Fibroblast of lung (primary cell): Measurements from ENCODE around the gene POLR3E. TPM values are rescaled to one million over a fixed set of nuclear protein-coding genes. Genes with fewer than 3 reads are reported as not detected.

Source experiments
- DNase-seq, 2 donors: peaks; one replicate each; pipeline versions ENCODE4 v3.0.0 to v3.0.0-alpha.2; 2010; ENCODE audit warnings: low read depth in 2 of 2
- H2AFZ ChIP-seq: 2 replicates; pipeline ENCODE4 v1.5.1; 2012; ENCODE audit warnings: low read length, control low read depth, inconsistent platforms
- H3K27ac ChIP-seq: 2 replicates; pipeline ENCODE4 v1.5.1; 2011; ENCODE audit warnings: low read length, control low read depth; ENCODE audit not compliant: insufficient read depth
- H3K27me3 ChIP-seq: 2 replicates; pipeline ENCODE4 v1.5.1; 2011; ENCODE audit warnings: mild to moderate bottlenecking, low read length; ENCODE audit not compliant: control insufficient read depth, insufficient read depth
- H3K36me3 ChIP-seq: 2 replicates; pipeline ENCODE4 v1.5.1; 2011; ENCODE audit warnings: low read length; ENCODE audit not compliant: control insufficient read depth, insufficient read depth
- H3K4me1 ChIP-seq: 2 replicates; pipeline ENCODE4 v1.5.1; 2011; ENCODE audit warnings: low read length; ENCODE audit not compliant: control insufficient read depth, insufficient read depth; ENCODE audit errors: extremely low read depth
- H3K4me2 ChIP-seq: 2 replicates; pipeline ENCODE4 v1.5.1; 2011; ENCODE audit warnings: low read length, control low read depth; ENCODE audit not compliant: insufficient read depth; ENCODE audit errors: extremely low read depth
- H3K4me3 ChIP-seq, 4 experiments: fragments of 200-600 bp in 1 of 4; sonication (generic) in 1 of 4; replicated peaks in 1 of 4; 2 replicates each; pipeline ENCODE4 v1.5.1; 2011 to 2016; ENCODE audit warnings: low read length in 4 of 4, low read depth in 3 of 4, mild to moderate bottlenecking in 3 of 4, control low read depth in 2 of 4, inconsistent platforms in 1 of 4, mixed read lengths in 1 of 4; ENCODE audit not compliant: insufficient read depth in 1 of 4; ENCODE audit errors: control extremely low read depth in 1 of 4
- H3K79me2 ChIP-seq: 2 replicates; pipeline ENCODE4 v1.5.1; 2012; ENCODE audit warnings: mild to moderate bottlenecking, low read length, inconsistent platforms; ENCODE audit not compliant: control insufficient read depth, insufficient read depth
- H3K9ac ChIP-seq: 2 replicates; pipeline ENCODE4 v1.5.1; 2011; ENCODE audit warnings: mild to moderate bottlenecking, low read length, control low read depth; ENCODE audit not compliant: insufficient read depth
- H3K9me3 ChIP-seq: 2 replicates; pipeline ENCODE4 v1.5.1; 2012; ENCODE audit warnings: low read depth, low read length; ENCODE audit not compliant: control insufficient read depth, insufficient read depth
- H4K20me1 ChIP-seq: 2 replicates; pipeline ENCODE4 v1.5.1; 2011; ENCODE audit warnings: low read length; ENCODE audit not compliant: control insufficient read depth, insufficient read depth; ENCODE audit errors: extremely low read depth
- EZH2 ChIP-seq: IDR thresholded peaks from 2 replicates; pipeline ENCODE4 v1.5.1; 2012; ENCODE audit warnings: low read length, control low read depth, mild to moderate bottlenecking; ENCODE audit errors: missing control alignments
- polyA plus RNA-seq, 2 donors: library from polyadenylated mRNA; depleted of rRNA in 1 of 2; stranded (reverse) in 1 of 2; unstranded in 1 of 2; fragments of >200 nt; gene quantifications; 2 replicates each; pipeline ENCODE4 v1.2.1, GENCODE V29; 2011 to 2012; ENCODE audit warnings: missing spikeins in 1 of 2
- total RNA-seq: library from RNA; depleted of rRNA; stranded (reverse); fragments of >200 nt; gene quantifications from 2 replicates; pipeline ENCODE4 v1.2.1, GENCODE V29; 2014
- TF ChIP-seq, protein P1 (sequence below), 2 donors: IDR thresholded peaks in 1 of 2; conservative IDR thresholded peaks in 1 of 2; 1 replicate in 1 of 2; 2 replicates in 1 of 2; pipeline ENCODE4 v1.5.1; 2011 to 2012; ENCODE audit warnings: low read length in 2 of 2, control low read depth in 1 of 2, inconsistent platforms in 1 of 2, low read depth in 1 of 2, mild to moderate bottlenecking in 1 of 2

The POLR3E gene
- total and polyA plus RNA-seq, 2 donors (not counting 1 experiment from before 2014, with no cell fraction given), result 14.2 to 28.9 TPM

DNA sequence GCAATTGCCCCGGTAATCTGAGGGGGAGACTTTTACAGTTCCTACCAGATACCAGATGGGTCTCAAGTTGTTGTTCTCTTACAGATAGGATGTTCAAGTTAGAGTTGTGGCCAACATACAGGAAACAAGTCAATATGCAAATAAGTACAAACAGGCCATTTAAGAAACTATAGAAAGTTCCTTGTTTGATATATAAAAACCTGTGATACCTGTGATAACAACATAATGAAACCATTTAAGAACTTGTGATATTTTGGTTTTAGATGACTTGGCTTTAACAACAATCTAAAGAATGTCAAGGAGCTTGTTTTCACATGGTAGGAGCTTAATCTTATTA lies 60.4 kb downstream of the POLR3E start:
- Histone ChIP-seq H4K20me1 (no peaks in the 10 kb centered on the region), H3K27ac (no peak overlapping the region), H3K4me2 (no peak overlapping the region)

DNA sequence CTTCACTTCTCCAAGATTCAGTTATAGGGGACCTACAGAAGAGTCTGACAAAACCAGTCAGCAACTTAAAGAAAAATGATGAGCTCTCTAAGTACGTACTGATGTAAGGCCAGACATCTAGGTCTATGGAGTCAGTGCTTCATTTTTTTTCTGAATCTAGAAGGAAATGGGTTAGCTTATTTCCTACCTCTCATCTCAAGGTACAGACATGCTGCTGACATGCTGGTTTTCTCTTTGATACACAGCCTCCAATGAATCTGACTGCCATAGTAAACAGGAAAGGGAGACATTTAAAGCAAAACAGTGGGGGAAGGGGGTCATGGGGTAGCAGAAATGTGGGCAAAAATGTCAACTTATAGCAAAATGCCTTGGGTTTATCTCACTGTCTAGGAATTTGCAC lies 60.8 kb downstream of the POLR3E start:
- TF ChIP-seq, protein P1, sequence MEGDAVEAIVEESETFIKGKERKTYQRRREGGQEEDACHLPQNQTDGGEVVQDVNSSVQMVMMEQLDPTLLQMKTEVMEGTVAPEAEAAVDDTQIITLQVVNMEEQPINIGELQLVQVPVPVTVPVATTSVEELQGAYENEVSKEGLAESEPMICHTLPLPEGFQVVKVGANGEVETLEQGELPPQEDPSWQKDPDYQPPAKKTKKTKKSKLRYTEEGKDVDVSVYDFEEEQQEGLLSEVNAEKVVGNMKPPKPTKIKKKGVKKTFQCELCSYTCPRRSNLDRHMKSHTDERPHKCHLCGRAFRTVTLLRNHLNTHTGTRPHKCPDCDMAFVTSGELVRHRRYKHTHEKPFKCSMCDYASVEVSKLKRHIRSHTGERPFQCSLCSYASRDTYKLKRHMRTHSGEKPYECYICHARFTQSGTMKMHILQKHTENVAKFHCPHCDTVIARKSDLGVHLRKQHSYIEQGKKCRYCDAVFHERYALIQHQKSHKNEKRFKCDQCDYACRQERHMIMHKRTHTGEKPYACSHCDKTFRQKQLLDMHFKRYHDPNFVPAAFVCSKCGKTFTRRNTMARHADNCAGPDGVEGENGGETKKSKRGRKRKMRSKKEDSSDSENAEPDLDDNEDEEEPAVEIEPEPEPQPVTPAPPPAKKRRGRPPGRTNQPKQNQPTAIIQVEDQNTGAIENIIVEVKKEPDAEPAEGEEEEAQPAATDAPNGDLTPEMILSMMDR (conservative IDR thresholded peaks at IDR 0.05 in 1 of 2, IDR thresholded peaks at IDR 0.05 in 1 of 2; ENCODE audit: low read depth in 1 of 2, low read length in 2 of 2), result no peak
- no peak for TF ChIP-seq EZH2
- peak in 1 of 2 donors; percentile 29 for DNase-seq
- H3K9me3 ChIP-seq, result no peaks in the 10 kb centered on the region
- no peak overlapping the region for H3K9ac ChIP-seq
- H3K79me2 ChIP-seq, result peaks cover 42% of the 10 kb centered on the region
- H4K20me1 ChIP-seq, result no peaks in the 10 kb centered on the region
- H3K4me2 ChIP-seq, result no peak overlapping the region
- no peak overlapping the region for H3K4me3 ChIP-seq
- peaks cover 3% of the 10 kb centered on the region for H3K4me1 ChIP-seq
- peaks cover 2% of the 10 kb centered on the region for H3K36me3 ChIP-seq
- H3K27ac ChIP-seq, result no peak overlapping the region
- no peak overlapping the region for H2AFZ ChIP-seq
- H3K27me3 ChIP-seq, result no peaks in the 10 kb centered on the region

More for the DNA sequence above, 60.4 kb downstream of the POLR3E start:
- Histone ChIP-seq H3K27me3 (no peaks in the 10 kb centered on the region), H2AFZ (no peak overlapping the region), H3K9ac (no peak overlapping the region), H3K4me1 (peaks cover 3% of the 10 kb centered on the region), H3K4me3 (no peak overlapping the region), H3K79me2 (peaks cover 42% of the 10 kb centered on the region), H3K36me3 (peaks cover 2% of the 10 kb centered on the region), H3K9me3 (no peaks in the 10 kb centered on the region)
- no peak for TF ChIP-seq EZH2
- TF ChIP-seq, protein P1 (conservative IDR thresholded peaks at IDR 0.05 in 1 of 2, IDR thresholded peaks at IDR 0.05 in 1 of 2; ENCODE audit: low read depth in 1 of 2, low read length in 2 of 2), result no peak
- peak in 1 of 2 donors; percentile 15 for DNase-seq

DNA sequence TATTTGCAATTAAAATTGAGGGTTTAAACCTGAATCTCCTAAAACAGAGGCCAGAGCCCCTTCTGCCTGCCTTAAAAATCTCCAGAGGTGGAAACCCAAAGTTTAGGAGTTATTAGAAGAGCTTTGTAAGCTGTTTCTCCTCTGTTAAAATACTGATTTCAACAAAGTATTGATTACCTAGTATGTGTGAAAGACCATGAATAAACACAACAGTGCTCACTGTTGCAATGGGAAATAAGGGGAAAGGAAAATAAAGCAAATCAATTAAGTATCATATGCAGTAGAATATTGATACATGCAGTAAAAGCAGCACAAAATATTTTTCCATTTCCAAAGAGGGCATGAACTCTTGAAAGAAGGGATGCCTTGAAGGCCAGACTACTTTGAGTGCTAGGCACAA lies 62.5 kb downstream of the POLR3E start:
- Histone ChIP-seq H3K27me3 (no peaks in the 10 kb centered on the region), H3K4me3 (no peak overlapping the region), H3K9ac (no peak overlapping the region), H3K36me3 (peaks cover 6% of the 10 kb centered on the region), H3K4me1 (no peaks in the 10 kb centered on the region), H4K20me1 (no peaks in the 10 kb centered on the region), H2AFZ (no peak overlapping the region), H3K79me2 (peaks cover 56% of the 10 kb centered on the region), H3K27ac (no peak overlapping the region), H3K4me2 (no peak overlapping the region), H3K9me3 (no peaks in the 10 kb centered on the region)
- no peak for DNase-seq
- TF ChIP-seq, protein P1 (conservative IDR thresholded peaks at IDR 0.05 in 1 of 2, IDR thresholded peaks at IDR 0.05 in 1 of 2; ENCODE audit: low read depth in 1 of 2, low read length in 2 of 2), result no peak
- no peak for TF ChIP-seq EZH2
